Gastroesophageal sphincter (tissue), 3 donors: ENCODE data around the gene EFHC1.

ENCODE experiments used
- EP300 ChIP-seq: sonication (generic); formaldehyde crosslinking; IDR thresholded peaks from one replicate; pipeline ENCODE4 v1.6.1; 2017; ENCODE audit warnings: antibody characterized with exemption, mild to moderate bottlenecking
- POLR2A ChIP-seq, 2 donors: fragments of 450-650 bp; IDR thresholded peaks; one replicate each; pipeline ENCODE4 v1.6.1; 2017; ENCODE audit warnings: antibody characterized with exemption in 2 of 2, mild to moderate bottlenecking in 2 of 2, moderate library complexity in 1 of 2
- POLR2AphosphoS5 ChIP-seq: sonication (generic); formaldehyde crosslinking; IDR thresholded peaks from one replicate; pipeline ENCODE4 v1.6.1; 2017; ENCODE audit warnings: antibody characterized with exemption
- TF ChIP-seq, protein P1 (sequence below), 4 experiments: fragments of 200-600 bp in 2 of 4; fragments of 450-650 bp in 2 of 4; sonication (generic) in 1 of 4; IDR thresholded peaks; one replicate each; pipeline ENCODE4 v1.5.1; 2017 to 2019; ENCODE audit warnings: antibody characterized with exemption in 4 of 4, mild to moderate bottlenecking in 2 of 4, moderate library complexity in 2 of 4

DNA sequence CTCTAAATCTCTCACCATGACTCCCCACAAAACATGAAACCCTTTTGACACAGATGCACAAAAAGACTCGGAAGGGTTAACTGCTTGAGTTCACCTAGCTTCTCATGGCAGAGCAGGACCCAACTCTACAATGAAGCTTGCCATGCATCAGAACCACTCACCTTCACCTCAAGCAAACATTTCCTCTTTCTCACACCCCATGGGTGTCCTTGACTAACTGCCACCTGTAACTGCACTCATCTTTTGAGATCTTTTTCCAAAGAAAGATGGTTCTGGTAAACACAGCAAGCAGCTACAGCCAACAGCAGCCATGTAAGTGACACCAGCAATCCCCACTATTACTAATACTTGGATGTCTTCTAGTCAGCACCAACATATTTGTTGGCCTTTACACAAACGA is 76.5 kb downstream of the EFHC1 start:
- TF ChIP-seq POLR2AphosphoS5 = no peak
- TF ChIP-seq, protein P1, sequence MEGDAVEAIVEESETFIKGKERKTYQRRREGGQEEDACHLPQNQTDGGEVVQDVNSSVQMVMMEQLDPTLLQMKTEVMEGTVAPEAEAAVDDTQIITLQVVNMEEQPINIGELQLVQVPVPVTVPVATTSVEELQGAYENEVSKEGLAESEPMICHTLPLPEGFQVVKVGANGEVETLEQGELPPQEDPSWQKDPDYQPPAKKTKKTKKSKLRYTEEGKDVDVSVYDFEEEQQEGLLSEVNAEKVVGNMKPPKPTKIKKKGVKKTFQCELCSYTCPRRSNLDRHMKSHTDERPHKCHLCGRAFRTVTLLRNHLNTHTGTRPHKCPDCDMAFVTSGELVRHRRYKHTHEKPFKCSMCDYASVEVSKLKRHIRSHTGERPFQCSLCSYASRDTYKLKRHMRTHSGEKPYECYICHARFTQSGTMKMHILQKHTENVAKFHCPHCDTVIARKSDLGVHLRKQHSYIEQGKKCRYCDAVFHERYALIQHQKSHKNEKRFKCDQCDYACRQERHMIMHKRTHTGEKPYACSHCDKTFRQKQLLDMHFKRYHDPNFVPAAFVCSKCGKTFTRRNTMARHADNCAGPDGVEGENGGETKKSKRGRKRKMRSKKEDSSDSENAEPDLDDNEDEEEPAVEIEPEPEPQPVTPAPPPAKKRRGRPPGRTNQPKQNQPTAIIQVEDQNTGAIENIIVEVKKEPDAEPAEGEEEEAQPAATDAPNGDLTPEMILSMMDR (IDR thresholded peaks at IDR 0.05) = no peak
- TF ChIP-seq POLR2A (IDR thresholded peaks at IDR 0.05) = no peak
- TF ChIP-seq EP300 = no peak
